Sigmoid colon (tissue), 7 donors: ENCODE results near the gene THSD7B. TPM values are rescaled to one million over a fixed set of nuclear protein-coding genes. Genes with fewer than 3 reads are reported as not detected.

Experiments used
- DNase-seq: peaks from one replicate; pipeline ENCODE4 v3.0.0-alpha.2; 2019
- H3K27ac ChIP-seq, 4 donors: fragments of 200-600 bp; sonication (generic); one replicate each; pipeline ENCODE4 v1.5.1; 2016 to 2019; ENCODE audit warnings: mild to moderate bottlenecking in 1 of 4
- H3K27me3 ChIP-seq, 3 donors: fragments of 200-600 bp; sonication (generic); one replicate each; pipeline ENCODE4 v1.5.1; 2019; ENCODE audit warnings: mild to moderate bottlenecking in 1 of 3
- H3K36me3 ChIP-seq, 4 donors: fragments of 200-600 bp; sonication (generic); one replicate each; pipeline ENCODE4 v1.5.1; 2016 to 2019
- H3K4me1 ChIP-seq, 4 donors: fragments of 200-600 bp; sonication (generic); one replicate each; pipeline ENCODE4 v1.5.1; 2017 to 2019
- H3K4me3 ChIP-seq, 4 donors: fragments of 200-600 bp; sonication (generic); one replicate each; pipeline ENCODE4 v1.5.1; 2017 to 2019; ENCODE audit warnings: mild to moderate bottlenecking in 2 of 4, moderate library complexity in 1 of 4
- H3K9me3 ChIP-seq, 4 donors: fragments of 200-600 bp in 3 of 4; sonication (generic) in 3 of 4; one replicate each; pipeline versions ENCODE4 v1.5.1 to v1.6.1; 2013 to 2019
- CTCF ChIP-seq, 4 experiments: fragments of 450-650 bp in 3 of 4; fragments of 200-600 bp in 1 of 4; IDR thresholded peaks; one replicate each; pipeline ENCODE4 v1.5.1; 2016 to 2019; ENCODE audit warnings: antibody characterized with exemption in 4 of 4, mild to moderate bottlenecking in 3 of 4, moderate library complexity in 2 of 4
- EP300 ChIP-seq, 4 donors: sonication (generic); formaldehyde crosslinking; IDR thresholded peaks; one replicate each; pipeline ENCODE4 v1.6.1; 2017; ENCODE audit warnings: antibody characterized with exemption in 4 of 4
- POLR2A ChIP-seq, 2 donors: fragments of 450-650 bp; IDR thresholded peaks; one replicate each; pipeline ENCODE4 v1.6.1; 2016; ENCODE audit warnings: antibody characterized with exemption in 2 of 2, mild to moderate bottlenecking in 2 of 2, moderate library complexity in 2 of 2
- POLR2AphosphoS5 ChIP-seq, 4 donors: sonication (generic); formaldehyde crosslinking; IDR thresholded peaks; one replicate each; pipeline ENCODE4 v1.6.1; 2017; ENCODE audit warnings: antibody characterized with exemption in 4 of 4
- WGBS, 2 donors: extraction: QIAGEN DNeasy Blood & Tissue Kit; methylation state at CpG; one replicate each; pipeline ENCODE4 v1.1.7; 2013; 5-methylcytosine and 5-hydroxymethylcytosine counted together
- intact Hi-C: fragments of 100-400 bp; cut with DNase I; formaldehyde crosslinking; loops from one replicate; pipeline ENCODE4 v1.15.1; 2023
- polyA plus RNA-seq, 3 donors: library from polyadenylated mRNA; stranded (reverse); fragments of 200-250 nt; gene quantifications; one replicate each; pipeline ENCODE4 v1.2.3, GENCODE V29; 2013
- total RNA-seq, 4 donors: library from RNA; depleted of rRNA; stranded (reverse); fragments of >200 nt; gene quantifications; one replicate each; pipeline ENCODE4 v1.1.0, GENCODE V29; 2016
- donor health status: healthy with polysubstance abuse.
- donor health status: Bipolar disorder and iron deficiency.
- donor health status: healthy.

THSD7B gene
- total and polyA plus RNA-seq, 7 donors: 0.16 to 0.83 (median 0.27) TPM; not detected in 2

GRCh38 chr2:136766073-136766404 is 694 bp downstream of the THSD7B start:
- no peak for TF ChIP-seq EP300 (IDR thresholded peaks at IDR 0.05)
- TF ChIP-seq CTCF (IDR thresholded peaks at IDR 0.05): no peak
- no peak for TF ChIP-seq POLR2AphosphoS5 (IDR thresholded peaks at IDR 0.05)
- TF ChIP-seq POLR2A (IDR thresholded peaks at IDR 0.05): no peak
- H3K4me1 ChIP-seq: peaks cover 0 to 25% (median 18%) of the 10 kb centered on the region in 4 donors
- H3K4me3 ChIP-seq: peak overlapping the region; percentile 17 to 56 (median 43)
- H3K36me3 ChIP-seq: no peaks in the 10 kb centered on the region
- no peak for DNase-seq
- intact Hi-C loops: no loop called here
- no peaks in the 10 kb centered on the region for H3K9me3 ChIP-seq
- peaks cover 5 to 52% (median 27%) of the 10 kb centered on the region in 3 donors for H3K27me3 ChIP-seq
- H3K27ac ChIP-seq: no peak overlapping the region
- 2 to 8% methylated on average over 17 of the region's 17 CpGs for WGBS, 2 donors

GRCh38 chr2:136767030-136767429 is 1.7 kb downstream of the THSD7B start:
- no peak for DNase-seq
- peaks cover 5 to 52% (median 27%) of the 10 kb centered on the region in 3 donors for H3K27me3 ChIP-seq
- no peak for TF ChIP-seq EP300 (IDR thresholded peaks at IDR 0.05)
- no peak for TF ChIP-seq CTCF (IDR thresholded peaks at IDR 0.05)
- no peak for TF ChIP-seq POLR2A (IDR thresholded peaks at IDR 0.05)
- no peak for TF ChIP-seq POLR2AphosphoS5 (IDR thresholded peaks at IDR 0.05)
- no peak overlapping the region for H3K27ac ChIP-seq
- WGBS, 2 donors: 12 to 17% methylated on average over 2 of the region's 2 CpGs
- no peak overlapping the region for H3K4me3 ChIP-seq
- H3K9me3 ChIP-seq: no peaks in the 10 kb centered on the region
- H3K36me3 ChIP-seq: no peaks in the 10 kb centered on the region
- intact Hi-C loops: no loop called here
- H3K4me1 ChIP-seq: peaks cover 0 to 25% (median 18%) of the 10 kb centered on the region in 4 donors

- Histone ChIP-seq H3K9me3 (no peaks in the 10 kb centered on the region), H3K4me3 (no peak overlapping the region), H3K27ac (no peak overlapping the region), H3K4me1 (peaks cover 0 to 20% (median 13%) of the 10 kb centered on the region in 4 donors), H3K36me3 (no peaks in the 10 kb centered on the region), H3K27me3 (peaks cover 5 to 43% (median 20%) of the 10 kb centered on the region in 3 donors)
- TF ChIP-seq EP300 (IDR thresholded peaks at IDR 0.05) (no peak), POLR2AphosphoS5 (IDR thresholded peaks at IDR 0.05) (no peak), POLR2A (IDR thresholded peaks at IDR 0.05) (no peak), CTCF (IDR thresholded peaks at IDR 0.05) (no peak)
- no peak for DNase-seq
- intact Hi-C loops: no loop called here
- WGBS, 2 donors: 75 to 86% methylated on average over 6 of the region's 6 CpGs
Observed at GRCh38 chr2:136769871-136770270, 4.5 kb downstream of the THSD7B start.

GRCh38 chr2:136770384-136770783 is 5.0 kb downstream of the THSD7B start:
- DNase-seq: no peak
- H3K27me3 ChIP-seq: peaks cover 5 to 38% (median 15%) of the 10 kb centered on the region in 3 donors
- no peaks in the 10 kb centered on the region for H3K9me3 ChIP-seq
- H3K4me1 ChIP-seq: peaks cover 0 to 15% (median 9%) of the 10 kb centered on the region in 4 donors
- H3K27ac ChIP-seq: no peak overlapping the region
- no peak overlapping the region for H3K4me3 ChIP-seq
- no peak for TF ChIP-seq POLR2A (IDR thresholded peaks at IDR 0.05)
- TF ChIP-seq CTCF (IDR thresholded peaks at IDR 0.05): no peak
- TF ChIP-seq POLR2AphosphoS5 (IDR thresholded peaks at IDR 0.05): no peak
- no peak for TF ChIP-seq EP300 (IDR thresholded peaks at IDR 0.05)
- intact Hi-C loops: no loop called here
- H3K36me3 ChIP-seq: no peaks in the 10 kb centered on the region
- WGBS, 2 donors: 75 to 79% methylated on average over 1 of the region's 1 CpG

- Histone ChIP-seq H3K36me3 (no peaks in the 10 kb centered on the region), H3K4me3 (no peak overlapping the region), H3K27ac (no peak overlapping the region), H3K4me1 (peaks cover 0 to 26% (median 2%) of the 10 kb centered on the region in 4 donors), H3K9me3 (no peaks in the 10 kb centered on the region), H3K27me3 (no peaks in the 10 kb centered on the region)
- intact Hi-C loops: no loop called here
- 49 to 63% methylated on average over 2 of the region's 2 CpGs for WGBS, 2 donors
- no peak for DNase-seq
- no peak for TF ChIP-seq POLR2AphosphoS5 (IDR thresholded peaks at IDR 0.05)
- TF ChIP-seq POLR2A (IDR thresholded peaks at IDR 0.05): no peak
- no peak for TF ChIP-seq CTCF (IDR thresholded peaks at IDR 0.05)
- TF ChIP-seq EP300 (IDR thresholded peaks at IDR 0.05): no peak
Observed at GRCh38 chr2:136777391-136777790, 12.0 kb downstream of the THSD7B start.
